ENCODE data around the gene CCS.
A peak's percentile ranks its signal among the peaks of the same experiment; 100 is the strongest.

Gene CCS

GRCh38 chr11:66632952-66633351 lies 40.0 kb downstream of the CCS start:
- H3K79me1 ChIP-seq (ENCODE audit: low read length), result peaks cover 2% of the 10 kb centered on the region
- no peaks in the 10 kb centered on the region for H3K9me3 ChIP-seq (ENCODE audit: insufficient read depth, low read depth, low read length)
- H3K14ac ChIP-seq (ENCODE audit: low read length), result no peak overlapping the region
- H4K91ac ChIP-seq (ENCODE audit: low read depth, low read length), result no peak overlapping the region
- no peak overlapping the region for H3K9ac ChIP-seq (ENCODE audit: low read length)
- no peaks in the 10 kb centered on the region for H3K27me3 ChIP-seq (ENCODE audit: insufficient read depth, low read length)
- H4K12ac ChIP-seq (ENCODE audit: low read depth, low read length), result no peak overlapping the region
- WGBS (ENCODE audit: extremely low coverage, insufficient coverage, insufficient read length), result no CpG with 5 or more reads among the region's 2 CpGs
- H3K23ac ChIP-seq (ENCODE audit: low read length), result no peak overlapping the region
- no peak overlapping the region for H4K8ac ChIP-seq (ENCODE audit: low read depth, low read length)
- no peak overlapping the region for H3K27ac ChIP-seq (ENCODE audit: low read depth, low read length)
- peaks cover 24 to 29% of the 10 kb centered on the region in 2 experiments for H3K36me3 ChIP-seq (ENCODE audit: control insufficient read depth in 1 of 2, insufficient read depth in 2 of 2, low read length in 2 of 2)
- no peak overlapping the region for H3K4ac ChIP-seq (ENCODE audit: low read depth, low read length)
- H3K4me1 ChIP-seq (ENCODE audit: control insufficient read depth in 1 of 2, insufficient read depth in 2 of 2, low read length in 2 of 2), result peaks cover 2% of the 10 kb centered on the region in 2 experiments
- no peak for DNase-seq
- no peak overlapping the region for H2AFZ ChIP-seq (ENCODE audit: insufficient read depth, low read length, poor library complexity)
- no peak overlapping the region for H3K18ac ChIP-seq (ENCODE audit: low read length)
- H2AK5ac ChIP-seq (ENCODE audit: low read length), result no peak overlapping the region
- H3K4me3 ChIP-seq (ENCODE audit: low read depth, low read length), result no peak overlapping the region
- H3K79me2 ChIP-seq (ENCODE audit: control insufficient read depth, insufficient read depth, low read length, poor library complexity), result peaks cover 2% of the 10 kb centered on the region
- H2BK5ac ChIP-seq (ENCODE audit: low read depth, low read length, poor library complexity), result no peak overlapping the region
- H3K4me2 ChIP-seq (ENCODE audit: low read length), result no peak overlapping the region
- no peak overlapping the region for H2BK12ac ChIP-seq (ENCODE audit: low read length)
- no peak overlapping the region for H2BK120ac ChIP-seq (ENCODE audit: insufficient read depth, low read length, poor library complexity)

GRCh38 chr11:66636411-66636810 lies 43.4 kb downstream of the CCS start:
- no peak overlapping the region for H2AK5ac ChIP-seq (ENCODE audit: low read length)
- peaks cover 22% of the 10 kb centered on the region for H3K79me2 ChIP-seq (ENCODE audit: control insufficient read depth, insufficient read depth, low read length, poor library complexity)
- WGBS (ENCODE audit: extremely low coverage, insufficient coverage, insufficient read length), result no CpG with 5 or more reads among the region's 3 CpGs
- H4K12ac ChIP-seq (ENCODE audit: low read depth, low read length), result no peak overlapping the region
- H3K9ac ChIP-seq (ENCODE audit: low read length), result no peak overlapping the region
- H4K8ac ChIP-seq (ENCODE audit: low read depth, low read length), result no peak overlapping the region
- H2BK12ac ChIP-seq (ENCODE audit: low read length), result no peak overlapping the region
- H3K79me1 ChIP-seq (ENCODE audit: low read length), result peaks cover 9% of the 10 kb centered on the region
- no peak overlapping the region for H3K27ac ChIP-seq (ENCODE audit: low read depth, low read length)
- no peak overlapping the region for H3K14ac ChIP-seq (ENCODE audit: low read length)
- H4K91ac ChIP-seq (ENCODE audit: low read depth, low read length), result no peak overlapping the region
- no peak overlapping the region for H3K18ac ChIP-seq (ENCODE audit: low read length)
- no peak overlapping the region for H3K23ac ChIP-seq (ENCODE audit: low read length)
- no peak overlapping the region for H3K4ac ChIP-seq (ENCODE audit: low read depth, low read length)
- no peak overlapping the region for H2AFZ ChIP-seq (ENCODE audit: insufficient read depth, low read length, poor library complexity)
- no peak overlapping the region for H3K4me3 ChIP-seq (ENCODE audit: low read depth, low read length)
- DNase-seq, result no peak
- H3K4me1 ChIP-seq (ENCODE audit: control insufficient read depth in 1 of 2, insufficient read depth in 2 of 2, low read length in 2 of 2), result peaks cover 16 to 22% of the 10 kb centered on the region in 2 experiments
- H2BK120ac ChIP-seq (ENCODE audit: insufficient read depth, low read length, poor library complexity), result no peak overlapping the region
- no peak overlapping the region for H2BK5ac ChIP-seq (ENCODE audit: low read depth, low read length, poor library complexity)
- H3K27me3 ChIP-seq (ENCODE audit: insufficient read depth, low read length), result no peaks in the 10 kb centered on the region
- no peak overlapping the region for H3K4me2 ChIP-seq (ENCODE audit: low read length)
- peaks cover 14 to 20% of the 10 kb centered on the region in 2 experiments for H3K36me3 ChIP-seq (ENCODE audit: control insufficient read depth in 1 of 2, insufficient read depth in 2 of 2, low read length in 2 of 2)
- H3K9me3 ChIP-seq (ENCODE audit: insufficient read depth, low read depth, low read length), result no peaks in the 10 kb centered on the region

GRCh38 chr11:66637557-66638176 lies 44.7 kb downstream of the CCS start:
- Histone ChIP-seq H3K9me3 (ENCODE audit: insufficient read depth, low read depth, low read length) (no peaks in the 10 kb centered on the region), H4K91ac (ENCODE audit: low read depth, low read length) (peak overlapping the region; percentile 70), H3K79me2 (ENCODE audit: control insufficient read depth, insufficient read depth, low read length, poor library complexity) (peaks cover 23% of the 10 kb centered on the region), H3K36me3 (ENCODE audit: control insufficient read depth in 1 of 2, insufficient read depth in 2 of 2, low read length in 2 of 2) (peaks cover 13 to 21% of the 10 kb centered on the region in 2 experiments), H3K4me2 (ENCODE audit: low read length) (peak overlapping the region; percentile 81), H2AFZ (ENCODE audit: insufficient read depth, low read length, poor library complexity) (peak overlapping the region; percentile 87), H4K12ac (ENCODE audit: low read depth, low read length) (peak overlapping the region; percentile 85), H2BK120ac (ENCODE audit: insufficient read depth, low read length, poor library complexity) (no peak overlapping the region), H3K4me3 (ENCODE audit: low read depth, low read length) (peak overlapping the region; percentile 64), H3K27me3 (ENCODE audit: insufficient read depth, low read length) (no peaks in the 10 kb centered on the region), H4K8ac (ENCODE audit: low read depth, low read length) (peak overlapping the region; percentile 95), H2BK5ac (ENCODE audit: low read depth, low read length, poor library complexity) (no peak overlapping the region), H3K14ac (ENCODE audit: low read length) (peak overlapping the region; percentile 92), H3K27ac (ENCODE audit: low read depth, low read length) (peak overlapping the region; percentile 73), H2AK5ac (ENCODE audit: low read length) (peak overlapping the region; percentile 81), H3K4ac (ENCODE audit: low read depth, low read length) (peak overlapping the region; percentile 85), H3K79me1 (ENCODE audit: low read length) (peaks cover 9% of the 10 kb centered on the region), H2BK12ac (ENCODE audit: low read length) (no peak overlapping the region), H3K18ac (ENCODE audit: low read length) (peak overlapping the region; percentile 91), H3K4me1 (ENCODE audit: control insufficient read depth in 1 of 2, insufficient read depth in 2 of 2, low read length in 2 of 2) (peaks cover 16 to 23% of the 10 kb centered on the region in 2 experiments), H3K23ac (ENCODE audit: low read length) (no peak overlapping the region), H3K9ac (ENCODE audit: low read length) (no peak overlapping the region)
- no CpG with 5 or more reads among the region's 12 CpGs for WGBS (ENCODE audit: extremely low coverage, insufficient coverage, insufficient read length)
- no peak for DNase-seq

- peak within 1 kb of the TSS; percentile 71 for H2BK5ac ChIP-seq (ENCODE audit: low read depth, low read length, poor library complexity)
- peaks cover 16 to 23% of the 10 kb centered on the region in 2 experiments for H3K4me1 ChIP-seq (ENCODE audit: control insufficient read depth in 1 of 2, insufficient read depth in 2 of 2, low read length in 2 of 2)
- H3K79me1 ChIP-seq (ENCODE audit: low read length), result peaks cover 9% of the 10 kb centered on the region
- peak within 1 kb of the TSS; percentile 94 for H4K91ac ChIP-seq (ENCODE audit: low read depth, low read length)
- H2BK12ac ChIP-seq (ENCODE audit: low read length), result no peak within 1 kb of the TSS
- peak; percentile 100 for DNase-seq
- peak within 1 kb of the TSS; percentile 87 for H2AFZ ChIP-seq (ENCODE audit: insufficient read depth, low read length, poor library complexity)
- H4K12ac ChIP-seq (ENCODE audit: low read depth, low read length), result peak within 1 kb of the TSS; percentile 85
- no CpG with 5 or more reads among the region's 63 CpGs for WGBS (ENCODE audit: extremely low coverage, insufficient coverage, insufficient read length)
- H3K4me3 ChIP-seq (ENCODE audit: low read depth, low read length), result peak within 1 kb of the TSS; percentile 88
- H3K23ac ChIP-seq (ENCODE audit: low read length), result no peak within 1 kb of the TSS
- peak within 1 kb of the TSS; percentile 95 for H4K8ac ChIP-seq (ENCODE audit: low read depth, low read length)
- H3K27me3 ChIP-seq (ENCODE audit: insufficient read depth, low read length), result no peaks in the 10 kb centered on the region
- peaks cover 12 to 20% of the 10 kb centered on the region in 2 experiments for H3K36me3 ChIP-seq (ENCODE audit: control insufficient read depth in 1 of 2, insufficient read depth in 2 of 2, low read length in 2 of 2)
- peaks cover 26% of the 10 kb centered on the region for H3K79me2 ChIP-seq (ENCODE audit: control insufficient read depth, insufficient read depth, low read length, poor library complexity)
- peak within 1 kb of the TSS; percentile 92 for H3K14ac ChIP-seq (ENCODE audit: low read length)
- H3K27ac ChIP-seq (ENCODE audit: low read depth, low read length), result peak within 1 kb of the TSS; percentile 83
- peak within 1 kb of the TSS; percentile 97 for H3K4ac ChIP-seq (ENCODE audit: low read depth, low read length)
- H3K9me3 ChIP-seq (ENCODE audit: insufficient read depth, low read depth, low read length), result no peaks in the 10 kb centered on the region
- peak within 1 kb of the TSS; percentile 57 for H2BK120ac ChIP-seq (ENCODE audit: insufficient read depth, low read length, poor library complexity)
- peak within 1 kb of the TSS; percentile 91 for H3K18ac ChIP-seq (ENCODE audit: low read length)
- peak within 1 kb of the TSS; percentile 83 for H3K9ac ChIP-seq (ENCODE audit: low read length)
- H3K4me2 ChIP-seq (ENCODE audit: low read length), result peak within 1 kb of the TSS; percentile 94
- peak within 1 kb of the TSS; percentile 82 for H2AK5ac ChIP-seq (ENCODE audit: low read length)
Observed at GRCh38 chr11:66638177-66639065, 45.4 kb downstream of the CCS start, which contains the start of gene RBM4. Gene RBM4, plus strand, starts transcription at chr11:66638703. Its CDS starts 1,009 bp downstream, at chr11:66639712.
